ENCODE measurements around the gene SPHK2. TPM values are rescaled to one million over a fixed set of nuclear protein-coding genes. Genes with fewer than 3 reads are reported as not detected.
A peak's percentile ranks its signal among the peaks of the same experiment; 100 is the strongest.
"Not testable (repeated sequence)": the region's sequence is repeated elsewhere in the genome, so short reads cannot be mapped to it uniquely, and the experiment has no call there.

Gene SPHK2
- polyA plus RNA-seq, 3 donors from 2014 or later = 10.5 to 14.5 (median 14.1) TPM

GRCh38 chr19:48632286-48632685 lies 13.0 kb downstream of the SPHK2 start:
- Mint-ChIP-seq H3K4me3 (peak overlapping the region in 4 of 5 donors; percentile 2 to 29 (median 16)), H3K27me3 (ENCODE audit: low read depth in 3 of 3) (peaks cover 6 to 11% (median 9%) of the 10 kb centered on the region in 3 donors), H3K4me1 (peaks cover 42 to 48% of the 10 kb centered on the region in 2 donors), H3K27ac (peak overlapping the region in 4 of 6 donors; percentile 53 to 75 (median 61))
- H3K9me3 Mint-ChIP-seq, H3K36me3 Mint-ChIP-seq, DNase-seq: not testable (repeated sequence)

DNA sequence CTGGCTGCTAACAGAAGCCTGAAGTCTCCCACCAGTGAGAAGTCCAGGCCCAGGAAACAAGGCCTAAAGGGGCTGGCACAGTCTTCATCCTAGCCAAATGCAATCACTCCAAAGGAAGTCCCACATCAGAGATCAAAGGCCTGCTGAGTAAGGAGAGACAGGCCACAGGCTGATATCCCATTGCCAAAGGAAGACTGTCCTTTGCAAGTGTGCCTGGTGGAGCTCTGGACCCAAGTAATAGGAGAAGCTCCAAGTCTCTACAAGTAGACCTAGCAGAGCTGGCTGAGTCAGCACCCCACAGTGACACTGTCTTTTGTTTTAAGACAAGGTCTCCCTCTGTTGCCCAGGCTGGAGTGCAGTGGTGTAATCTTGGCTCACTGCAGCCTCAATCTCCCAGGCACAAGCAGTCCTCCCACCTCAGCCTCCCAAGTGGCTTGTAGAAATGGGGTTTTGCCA lies 13.4 kb downstream of the SPHK2 start:
- no peak for DNase-seq
- H3K27ac Mint-ChIP-seq = peak overlapping the region; percentile 28 to 75 (median 54)
- H3K27me3 Mint-ChIP-seq (ENCODE audit: low read depth in 3 of 3) = peaks cover 10 to 15% (median 14%) of the 10 kb centered on the region in 3 donors
- peak overlapping the region in 4 of 5 donors; percentile 2 to 29 (median 16) for H3K4me3 Mint-ChIP-seq
- H3K4me1 Mint-ChIP-seq = peaks cover 41 to 43% of the 10 kb centered on the region in 2 donors
- H3K36me3 Mint-ChIP-seq = peaks cover 0 to 6% (median 4%) of the 10 kb centered on the region in 3 donors
- no peaks in the 10 kb centered on the region for H3K9me3 Mint-ChIP-seq

DNA sequence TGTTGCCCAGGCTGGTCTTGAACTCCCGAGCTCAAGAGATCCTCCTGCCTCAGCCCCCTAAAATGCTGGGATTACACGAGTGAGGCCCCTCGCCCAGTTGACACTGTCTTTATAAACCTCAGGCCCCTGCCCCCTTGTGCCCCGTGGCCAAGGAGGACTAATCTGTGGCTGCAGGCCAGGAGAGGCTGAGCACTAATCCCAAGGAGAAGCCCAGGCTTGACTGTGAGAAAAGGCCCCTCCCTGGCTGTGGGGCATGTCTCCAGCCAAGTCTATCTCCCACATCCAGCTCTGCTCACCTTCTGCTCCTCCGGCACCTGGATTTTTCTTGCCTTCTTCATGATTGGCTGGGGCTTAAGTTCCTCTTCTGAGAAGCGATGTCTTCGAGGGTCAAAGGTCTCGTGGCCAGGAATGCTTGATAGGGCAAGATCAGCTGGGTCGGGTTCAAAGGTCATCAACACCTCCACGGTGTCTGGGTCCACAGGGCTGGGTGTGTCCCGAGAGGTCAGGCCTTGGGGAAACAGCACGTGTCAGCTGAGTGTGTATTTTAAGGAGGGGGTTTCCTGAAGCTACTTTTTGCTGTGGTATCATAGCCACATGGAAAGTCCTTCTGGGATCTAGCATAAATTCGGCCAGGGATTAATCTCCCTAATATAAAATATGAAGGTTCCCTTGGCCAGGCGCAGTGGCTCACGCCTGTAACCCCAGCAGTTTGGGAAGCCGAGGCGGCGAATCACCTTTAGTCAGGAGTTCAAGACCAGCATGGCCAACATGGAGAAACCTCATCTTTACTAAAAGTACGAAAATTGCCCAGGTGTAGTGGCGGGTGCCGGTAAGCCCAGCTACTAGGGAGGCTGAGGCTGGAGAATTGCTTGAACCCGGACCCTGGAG lies 14.1 kb downstream of the SPHK2 start:
- H3K27ac Mint-ChIP-seq = peak overlapping the region; percentile 74 to 94 (median 88)
- peaks cover 42 to 46% of the 10 kb centered on the region in 2 donors for H3K4me1 Mint-ChIP-seq
- H3K36me3 Mint-ChIP-seq = peaks cover 1 to 6% (median 4%) of the 10 kb centered on the region in 3 donors

DNA sequence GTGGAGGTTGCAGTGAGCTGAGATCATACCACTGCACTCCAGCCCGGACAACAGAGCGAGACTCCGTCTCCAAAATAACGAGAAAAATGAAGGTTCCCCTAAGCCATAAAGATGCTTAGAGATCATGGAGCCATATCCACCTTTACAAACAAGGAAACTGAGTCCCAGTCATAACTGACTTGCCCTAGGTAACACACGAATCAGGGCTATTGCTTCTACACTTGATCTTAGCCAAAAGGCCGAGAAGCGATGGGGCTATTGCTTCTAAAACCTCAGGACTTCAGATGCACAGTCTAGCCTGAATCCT lies 14.7 kb downstream of the SPHK2 start:
- Mint-ChIP-seq H3K27ac (peak overlapping the region; percentile 83 to 94 (median 91)), H3K36me3 (peaks cover 4 to 6% (median 5%) of the 10 kb centered on the region in 3 donors), H3K4me3 (peak overlapping the region; percentile 78 to 87 (median 82)), H3K9me3 (no peaks in the 10 kb centered on the region), H3K27me3 (ENCODE audit: low read depth in 3 of 3) (peaks cover 14 to 20% (median 15%) of the 10 kb centered on the region in 3 donors), H3K4me1 (peaks cover 44 to 48% of the 10 kb centered on the region in 2 donors)
- DNase-seq = no peak

More for the DNA sequence above, 14.1 kb downstream of the SPHK2 start:
- no peak for DNase-seq
- Mint-ChIP-seq H3K27me3 (ENCODE audit: low read depth in 3 of 3) (peaks cover 14 to 18% (median 15%) of the 10 kb centered on the region in 3 donors), H3K4me3 (peak overlapping the region in 2 of 5 donors; percentile 10 to 87), H3K9me3 (no peaks in the 10 kb centered on the region)

- H3K9me3 Mint-ChIP-seq = no peaks in the 10 kb centered on the region
- DNase-seq = peak; percentile 85 to 86 (median 86)
- peak overlapping the region; percentile 83 to 94 (median 91) for H3K27ac Mint-ChIP-seq
- H3K4me1 Mint-ChIP-seq = peaks cover 48 to 52% of the 10 kb centered on the region in 2 donors
- H3K36me3 Mint-ChIP-seq = peaks cover 4 to 6% (median 5%) of the 10 kb centered on the region in 3 donors
- H3K27me3 Mint-ChIP-seq (ENCODE audit: low read depth in 3 of 3) = peaks cover 14 to 21% (median 15%) of the 10 kb centered on the region in 3 donors
- H3K4me3 Mint-ChIP-seq = peak overlapping the region; percentile 78 to 87 (median 82)
These were observed 15.3 kb downstream of the SPHK2 start for GRCh38 chr19:48634424-48635262.

DNA sequence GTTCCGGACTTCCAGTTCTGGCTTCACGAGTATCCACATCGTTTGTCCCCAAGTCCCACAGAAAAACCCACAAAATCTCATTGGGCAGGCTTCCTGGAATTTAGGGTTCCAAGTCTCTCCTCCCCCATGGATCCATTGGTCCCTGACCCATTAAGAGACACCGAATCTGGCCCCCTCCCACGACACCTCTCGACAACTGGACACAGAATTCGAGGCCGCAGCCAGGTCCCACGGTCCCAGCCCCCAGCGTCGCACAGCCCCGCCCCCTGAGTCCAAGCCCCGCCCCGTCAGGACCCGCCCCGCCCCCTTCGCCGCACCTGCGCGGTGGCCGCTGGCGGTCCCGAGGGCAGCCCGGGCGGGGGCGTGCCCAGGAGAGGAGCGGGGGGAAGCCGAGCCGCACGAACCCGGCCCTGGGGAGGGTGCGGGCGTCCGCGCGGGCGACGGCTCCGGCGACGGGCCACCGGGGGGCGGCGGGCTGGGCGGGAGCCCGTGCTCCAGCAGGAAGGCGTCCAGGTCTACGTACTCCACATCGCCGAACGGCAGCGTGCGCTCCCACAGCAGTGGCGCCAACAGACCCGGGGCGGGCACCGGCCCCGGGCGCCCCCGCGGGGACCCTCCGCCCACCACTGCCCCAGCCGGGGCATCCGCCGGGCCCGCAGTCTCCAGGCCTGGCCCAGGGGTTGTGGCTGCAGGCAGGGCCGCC lies 16.1 kb downstream of the SPHK2 start:
- Mint-ChIP-seq H3K27me3 (ENCODE audit: low read depth in 3 of 3) (peaks cover 14 to 24% (median 14%) of the 10 kb centered on the region in 3 donors), H3K4me3 (peak overlapping the region; percentile 89 to 98 (median 92)), H3K4me1 (peaks cover 52 to 57% of the 10 kb centered on the region in 2 donors), H3K36me3 (peaks cover 4 to 6% (median 5%) of the 10 kb centered on the region in 3 donors), H3K27ac (peak overlapping the region; percentile 78 to 99 (median 89)), H3K9me3 (no peaks in the 10 kb centered on the region)
- peak; percentile 66 to 71 (median 69) for DNase-seq

DNA sequence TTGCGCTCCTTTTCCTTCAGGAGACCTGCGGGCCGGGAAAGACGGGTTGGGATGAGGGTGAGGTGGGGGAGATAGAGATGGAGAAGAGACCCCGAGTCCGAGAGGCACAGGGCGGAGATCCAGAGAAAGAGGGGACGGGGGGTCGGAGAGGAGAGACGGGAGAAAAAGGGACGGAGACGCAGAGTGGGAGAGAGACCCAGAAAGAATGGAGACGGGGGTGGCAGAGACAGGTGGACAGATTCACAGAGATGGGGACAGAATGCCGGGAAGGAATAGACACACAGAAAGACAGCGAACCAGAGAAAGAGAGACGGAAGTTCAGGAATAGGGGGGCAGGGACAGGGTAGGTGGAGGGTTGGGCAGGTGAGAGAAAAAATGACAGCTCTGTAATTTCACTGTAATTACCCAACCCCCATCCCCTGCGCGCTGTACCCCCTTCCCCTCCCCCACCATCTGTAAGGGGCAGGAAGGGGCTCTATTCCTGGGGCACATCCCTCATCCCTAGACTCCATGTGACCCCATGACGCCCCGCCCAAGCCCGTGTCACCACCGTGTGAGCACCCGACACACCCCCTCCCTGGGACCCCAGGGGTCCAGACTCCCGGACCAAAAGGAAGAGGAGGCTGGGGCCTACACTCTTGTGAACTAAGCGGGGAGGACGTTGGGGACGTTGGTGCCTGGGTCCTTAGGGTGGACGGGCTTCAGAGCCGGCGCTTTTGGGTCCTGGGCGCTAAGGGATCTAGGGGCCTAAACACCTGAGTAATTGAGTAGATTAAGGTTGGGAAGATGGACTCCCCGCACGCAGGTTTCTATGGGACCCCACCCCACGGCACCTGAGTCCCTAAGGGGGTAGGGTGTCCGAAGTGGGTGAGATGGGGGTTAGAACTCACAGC lies 16.9 kb downstream of the SPHK2 start:
- Mint-ChIP-seq H3K4me3 (peak overlapping the region; percentile 89 to 98 (median 92)), H3K27me3 (ENCODE audit: low read depth in 3 of 3) (peaks cover 14 to 24% (median 14%) of the 10 kb centered on the region in 3 donors), H3K9me3 (no peaks in the 10 kb centered on the region), H3K4me1 (peaks cover 56 to 57% of the 10 kb centered on the region in 2 donors), H3K27ac (peak overlapping the region; percentile 85 to 99 (median 98)), H3K36me3 (peaks cover 4 to 6% (median 5%) of the 10 kb centered on the region in 3 donors)
- DNase-seq = no peak

DNA sequence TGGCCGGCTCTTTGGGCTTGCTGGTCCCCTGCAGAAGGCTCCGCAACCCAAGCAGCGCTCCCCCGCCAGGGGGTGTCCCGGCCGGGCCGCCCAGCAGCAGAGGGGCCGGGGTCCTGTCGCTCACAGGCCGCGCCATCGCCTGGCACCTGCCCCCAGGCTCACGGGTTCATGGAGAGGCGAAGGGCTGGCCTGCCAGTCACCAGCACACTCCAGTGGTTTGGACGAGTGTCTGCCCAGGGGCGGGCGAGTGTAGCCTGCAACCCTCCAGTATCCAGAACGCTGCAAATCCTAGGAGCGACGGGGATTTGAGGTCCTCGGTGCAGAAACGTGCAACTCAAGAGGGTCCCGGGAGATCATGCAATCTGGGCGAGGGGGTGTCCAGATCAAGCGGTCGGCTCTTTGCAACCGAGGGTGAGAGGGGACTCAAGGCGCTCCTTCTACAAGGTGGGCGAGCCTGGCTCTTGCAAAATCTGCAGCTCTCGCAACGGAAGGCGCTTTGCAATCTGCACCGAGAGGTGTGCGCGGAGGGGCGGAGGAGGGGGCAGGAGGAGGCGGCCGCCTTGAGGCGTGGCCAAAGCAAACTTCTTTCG lies 17.6 kb downstream of the SPHK2 start, which contains the start of gene DBP:
TSS of gene DBP (minus strand) at position 521 of the 590 bp plus-strand sequence. CDS start at position 136, 385 bp downstream.
- Mint-ChIP-seq H3K27ac (peak within 1 kb of the TSS; percentile 98 to 100 (median 98)), H3K27me3 (ENCODE audit: low read depth in 3 of 3) (peaks cover 14 to 24% (median 14%) of the 10 kb centered on the region in 3 donors), H3K36me3 (peaks cover 0 to 5% (median 4%) of the 10 kb centered on the region in 3 donors), H3K4me3 (peak within 1 kb of the TSS; percentile 89 to 98 (median 92)), H3K4me1 (peaks cover 51 to 57% of the 10 kb centered on the region in 2 donors), H3K9me3 (no peaks in the 10 kb centered on the region)
- DNase-seq = no peak

GRCh38 chr19:48637449-48637947 lies 18.2 kb downstream of the SPHK2 start:
- Mint-ChIP-seq H3K4me3 (peak overlapping the region; percentile 89 to 98 (median 92)), H3K4me1 (peaks cover 48 to 54% of the 10 kb centered on the region in 2 donors), H3K27ac (peak overlapping the region; percentile 98 to 100 (median 98)), H3K9me3 (no peaks in the 10 kb centered on the region), H3K36me3 (peaks cover 0 to 5% (median 1%) of the 10 kb centered on the region in 3 donors), H3K27me3 (ENCODE audit: low read depth in 3 of 3) (peaks cover 14 to 24% (median 14%) of the 10 kb centered on the region in 3 donors)
- DNase-seq = peak; percentile 100

GRCh38 chr19:48637948-48638830 lies 18.9 kb downstream of the SPHK2 start:
- peaks cover 14 to 24% (median 14%) of the 10 kb centered on the region in 3 donors for H3K27me3 Mint-ChIP-seq (ENCODE audit: low read depth in 3 of 3)
- no peaks in the 10 kb centered on the region for H3K9me3 Mint-ChIP-seq
- DNase-seq = peak; percentile 89 to 93 (median 90)
- H3K4me1 Mint-ChIP-seq = peaks cover 46 to 52% of the 10 kb centered on the region in 2 donors
- peak overlapping the region; percentile 89 to 98 (median 92) for H3K4me3 Mint-ChIP-seq
- H3K36me3 Mint-ChIP-seq = peaks cover 0 to 5% (median 0%) of the 10 kb centered on the region in 3 donors
- H3K27ac Mint-ChIP-seq = peak overlapping the region; percentile 98 to 100 (median 98)

Data from immature natural killer cell (primary cell).